Fibroblast of gingiva (primary cell): ENCODE measurements around the gene RAD51B.
A peak's percentile ranks its signal among the peaks of the same experiment; 100 is the strongest.
"Not testable (repeated sequence)": the region's sequence is repeated elsewhere in the genome, so short reads cannot be mapped to it uniquely, and the experiment has no call there.

Source experiments
- DNase-seq: peaks from one replicate; pipeline ENCODE4 v3.0.0-alpha.2; 2011; ENCODE audit warnings: low read depth

RAD51B gene

GRCh38 chr14:67984274-67984673 lies 164.7 kb downstream of the RAD51B start:
- DNase-seq: no peak

GRCh38 chr14:67986131-67986841 lies 166.7 kb downstream of the RAD51B start:
- DNase-seq: no peak

DNA sequence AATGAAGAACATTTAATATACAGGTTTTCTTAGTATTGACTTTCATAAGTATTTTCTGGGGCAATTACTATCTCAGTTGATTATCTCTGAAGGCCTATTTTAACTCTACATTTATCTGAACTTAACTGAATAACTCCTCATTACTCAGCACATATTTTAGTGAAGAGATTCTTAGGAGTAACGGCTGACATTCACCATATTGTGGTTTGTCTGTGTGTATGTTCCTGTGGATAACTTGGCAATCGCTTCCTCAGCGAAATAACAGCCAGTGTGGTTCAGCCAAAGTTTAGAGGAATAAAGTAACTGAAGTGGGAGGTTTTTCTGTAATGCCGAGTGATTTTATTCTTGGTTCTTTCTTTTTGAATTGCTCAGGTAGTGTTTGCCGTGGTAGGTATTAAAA lies 168.0 kb downstream of the RAD51B start:
- DNase-seq: peak; percentile 81

DNA sequence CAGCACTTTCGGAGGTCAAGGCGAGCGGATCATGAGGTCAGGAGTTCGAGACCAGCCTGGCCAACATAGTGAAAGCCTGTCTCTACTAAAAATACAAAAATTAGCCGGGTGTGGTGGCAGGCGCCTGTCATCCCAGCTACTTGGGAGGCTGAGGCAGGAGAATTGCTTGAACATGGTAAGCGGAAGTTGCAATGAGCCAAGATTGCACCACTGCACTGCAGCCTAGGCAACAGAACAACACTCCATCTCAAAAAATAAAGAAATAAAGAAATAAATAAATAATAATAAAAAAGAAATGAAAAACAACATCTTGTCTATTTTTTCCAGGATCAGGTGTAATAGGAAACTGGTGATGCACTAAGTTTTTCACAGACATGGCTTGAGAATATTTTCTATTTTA lies 168.6 kb downstream of the RAD51B start:
- not testable (repeated sequence) for DNase-seq

GRCh38 chr14:67990576-67990975 lies 171.0 kb downstream of the RAD51B start:
- no peak for DNase-seq

- no peak for DNase-seq
Measured at GRCh38 chr14:67994531-67994930, 175.0 kb downstream of the RAD51B start.

- DNase-seq: no peak
Measured at GRCh38 chr14:67996235-67996634, 176.7 kb downstream of the RAD51B start.

GRCh38 chr14:67998834-67999233 lies 179.3 kb downstream of the RAD51B start:
- DNase-seq: no peak

- peak; percentile 73 for DNase-seq
Measured at GRCh38 chr14:67999290-67999689, 179.7 kb downstream of the RAD51B start.

DNA sequence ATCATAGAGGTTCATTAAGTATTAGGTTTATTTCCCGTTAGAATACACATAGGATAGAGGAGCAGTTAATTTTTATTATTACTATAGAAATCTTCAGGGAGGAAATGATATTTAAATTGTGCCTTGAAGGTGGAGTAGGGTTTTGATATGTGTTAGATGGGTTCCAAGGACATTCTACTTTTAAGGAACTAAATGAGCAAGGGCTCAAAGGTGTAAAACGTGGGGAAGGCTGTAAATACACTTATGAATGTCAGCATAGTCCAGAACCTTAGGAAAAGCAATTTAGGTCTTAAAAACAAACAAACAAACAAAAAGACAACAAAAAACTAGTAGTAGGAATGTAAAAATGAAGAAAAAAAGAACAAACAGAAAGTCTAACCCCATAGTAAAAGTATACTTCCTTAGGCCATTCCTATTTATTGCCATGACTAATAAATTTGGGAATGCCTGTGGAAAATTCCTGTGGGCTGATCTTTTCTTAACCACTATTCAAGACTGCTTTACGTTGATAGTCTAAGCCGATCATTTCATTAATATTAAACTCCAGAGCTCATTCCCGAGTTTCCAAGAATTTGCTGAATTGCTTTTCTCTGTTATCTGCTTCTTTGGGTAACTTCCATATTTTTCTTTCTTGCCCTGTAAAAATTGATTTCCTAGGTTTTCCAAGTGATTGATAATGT lies 180.3 kb downstream of the RAD51B start:
- peak; percentile 55 for DNase-seq

GRCh38 chr14:68000511-68000910 lies 180.9 kb downstream of the RAD51B start:
- no peak for DNase-seq

GRCh38 chr14:68008491-68008890 lies 188.9 kb downstream of the RAD51B start:
- DNase-seq: no peak

GRCh38 chr14:68011406-68012028 lies 191.9 kb downstream of the RAD51B start:
- peak; percentile 73 for DNase-seq

GRCh38 chr14:68012871-68013270 lies 193.3 kb downstream of the RAD51B start:
- no peak for DNase-seq

GRCh38 chr14:68013326-68013725 lies 193.7 kb downstream of the RAD51B start:
- no peak for DNase-seq

GRCh38 chr14:68014771-68015170 lies 195.2 kb downstream of the RAD51B start:
- no peak for DNase-seq

- DNase-seq: no peak
Measured at GRCh38 chr14:68015356-68016254, 196.0 kb downstream of the RAD51B start.

DNA sequence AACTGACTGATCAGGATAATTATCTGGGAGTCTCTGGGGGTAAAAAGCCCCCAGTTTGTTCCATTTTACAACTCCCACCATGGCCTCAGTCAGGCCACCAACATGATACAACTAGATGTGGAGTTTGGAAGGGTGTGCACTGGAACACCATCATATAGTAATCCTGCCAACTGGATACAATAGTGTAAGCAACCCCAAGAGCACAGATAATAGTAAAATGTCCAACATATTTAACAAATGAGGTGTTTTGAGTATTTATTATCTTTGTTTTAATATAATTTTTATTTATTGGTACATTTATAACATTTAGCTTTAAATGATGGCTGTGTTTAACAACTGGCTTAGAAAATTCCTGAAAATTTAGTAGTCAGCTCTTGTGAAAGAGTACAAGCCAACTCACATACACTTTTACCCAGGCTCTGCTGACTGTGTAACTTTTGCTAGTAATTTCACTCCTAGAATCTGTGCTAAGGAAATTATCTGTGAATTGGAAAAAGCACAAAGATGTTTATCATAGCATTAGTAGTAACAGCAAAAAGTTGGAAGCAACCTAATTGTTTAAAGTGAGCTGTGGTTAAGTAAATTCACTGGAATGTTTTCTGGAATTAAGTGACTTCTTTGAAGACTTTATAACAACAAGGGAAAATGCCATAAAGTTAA lies 196.8 kb downstream of the RAD51B start:
- DNase-seq: peak; percentile 43

DNA sequence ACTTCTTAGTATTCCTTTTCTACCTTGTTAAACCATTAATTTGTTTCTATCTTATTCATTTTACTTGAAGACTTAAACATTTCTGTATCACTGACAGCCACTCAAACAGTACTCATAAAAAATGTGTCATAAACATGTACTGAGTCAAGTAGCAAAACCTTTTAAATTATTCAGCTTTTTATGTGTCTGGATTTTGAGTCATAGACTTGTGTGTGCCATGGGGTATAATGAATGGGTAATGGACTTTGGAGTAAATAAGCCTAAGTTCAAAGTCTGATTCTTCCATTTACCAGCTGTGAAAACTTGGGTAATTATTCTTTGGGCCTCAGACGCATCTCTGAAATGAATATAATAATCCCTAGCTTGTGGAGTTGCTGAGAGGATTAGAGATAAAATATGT lies 199.0 kb downstream of the RAD51B start:
- no peak for DNase-seq

DNA sequence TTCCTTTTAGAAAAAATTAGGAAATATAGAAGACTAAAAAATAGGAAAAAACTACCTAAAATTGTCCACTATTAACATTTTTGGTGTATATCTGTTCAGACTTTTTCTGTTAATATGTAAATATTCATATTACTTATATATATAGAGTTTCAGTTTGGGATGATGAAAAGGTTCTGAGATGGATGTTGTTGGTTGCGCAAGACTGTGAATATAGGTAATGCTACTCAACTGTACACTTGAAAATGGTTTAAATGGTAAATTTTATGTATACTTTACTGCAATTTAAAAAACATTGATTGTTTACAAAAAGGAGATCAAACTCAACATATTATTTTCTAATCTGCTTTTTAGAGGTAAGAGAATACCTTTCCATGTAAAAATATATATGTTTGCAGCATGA lies 200.9 kb downstream of the RAD51B start:
- DNase-seq: no peak

DNA sequence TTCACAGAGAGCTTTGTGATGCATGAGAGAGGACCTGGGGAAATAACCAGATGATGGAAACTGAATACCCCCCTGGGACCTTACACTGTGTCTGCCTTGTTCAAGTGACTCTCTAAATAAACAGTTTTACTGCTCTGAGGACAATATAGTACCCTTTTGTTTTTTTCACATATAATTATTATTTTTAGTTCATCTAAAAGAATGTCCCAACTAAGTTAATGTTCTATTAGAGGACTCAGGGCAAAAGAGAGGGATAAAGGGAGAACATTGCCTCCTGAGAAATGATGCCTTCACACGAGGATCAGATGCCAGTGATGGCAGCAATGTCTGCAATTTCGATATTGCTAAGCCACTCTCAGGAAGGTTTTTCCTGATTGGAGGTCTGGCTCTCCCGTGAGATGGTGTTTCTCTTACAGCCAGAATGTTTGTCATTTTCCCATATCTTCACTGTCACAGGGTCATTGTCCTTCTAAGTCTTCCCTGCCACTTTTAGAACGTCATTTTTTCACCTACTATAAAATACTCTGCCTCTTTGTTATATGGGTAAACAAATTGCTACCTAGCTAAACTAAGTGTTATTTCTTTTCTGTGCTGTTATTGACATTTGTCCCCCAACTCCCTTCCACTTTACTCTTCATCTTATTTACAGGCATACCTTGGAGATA lies 201.6 kb downstream of the RAD51B start:
- DNase-seq: peak; percentile 37
